ENCODE data around the gene MED29.

DNA sequence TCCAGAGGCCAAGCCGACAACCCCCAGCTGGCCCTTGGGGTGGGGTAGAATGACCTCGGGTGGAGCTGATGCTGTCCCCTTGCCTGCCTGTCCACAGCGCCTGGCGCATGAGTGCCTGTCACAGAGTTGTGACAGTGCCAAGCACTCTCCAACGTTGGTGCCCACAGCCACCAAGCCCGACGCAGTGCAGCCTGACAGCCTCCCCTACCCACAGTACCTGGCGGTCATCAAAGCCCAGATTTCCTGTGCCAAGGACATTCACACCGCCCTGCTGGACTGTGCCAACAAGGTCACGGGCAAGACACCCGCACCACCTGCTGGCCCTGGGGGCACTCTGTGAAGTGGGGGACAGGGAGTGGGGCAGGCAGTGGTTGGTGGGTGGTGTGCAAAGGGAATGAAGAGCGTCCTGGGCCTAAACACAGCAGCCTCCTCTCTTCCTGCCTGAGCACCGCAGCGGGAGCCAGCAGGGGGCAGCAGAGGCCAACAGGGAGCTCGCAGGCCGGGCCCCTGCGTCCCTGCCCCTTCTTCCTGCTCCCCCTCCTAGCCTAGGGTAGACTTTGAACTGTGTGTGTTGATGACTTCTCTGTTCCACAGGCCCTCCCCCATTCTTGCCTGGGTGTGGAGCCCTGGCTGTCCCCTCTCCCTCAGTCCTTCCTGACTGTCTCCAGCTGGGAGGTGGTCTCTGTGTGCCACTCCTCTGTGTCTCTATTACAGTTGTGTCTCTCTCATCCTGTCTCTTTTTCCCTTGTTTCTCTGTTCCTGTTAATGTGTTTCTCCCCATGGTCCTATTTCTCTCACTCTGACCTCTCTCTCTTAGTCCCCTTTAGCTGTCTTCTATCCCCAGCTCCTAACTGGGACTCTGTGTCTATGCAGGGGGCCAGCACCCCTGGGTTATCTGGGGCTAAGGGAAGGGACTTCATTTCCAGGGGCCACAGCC lies 6.5 kb downstream of the MED29 start:
- TF ChIP-seq POLR2AphosphoS5 (IDR thresholded peaks at IDR 0.05; ENCODE audit: low read depth, low read length) (no peak), SIN3A (IDR thresholded peaks at IDR 0.05; ENCODE audit: borderline replicate concordance, insufficient read depth, low read length) (no peak)
- TF ChIP-seq, protein P1, sequence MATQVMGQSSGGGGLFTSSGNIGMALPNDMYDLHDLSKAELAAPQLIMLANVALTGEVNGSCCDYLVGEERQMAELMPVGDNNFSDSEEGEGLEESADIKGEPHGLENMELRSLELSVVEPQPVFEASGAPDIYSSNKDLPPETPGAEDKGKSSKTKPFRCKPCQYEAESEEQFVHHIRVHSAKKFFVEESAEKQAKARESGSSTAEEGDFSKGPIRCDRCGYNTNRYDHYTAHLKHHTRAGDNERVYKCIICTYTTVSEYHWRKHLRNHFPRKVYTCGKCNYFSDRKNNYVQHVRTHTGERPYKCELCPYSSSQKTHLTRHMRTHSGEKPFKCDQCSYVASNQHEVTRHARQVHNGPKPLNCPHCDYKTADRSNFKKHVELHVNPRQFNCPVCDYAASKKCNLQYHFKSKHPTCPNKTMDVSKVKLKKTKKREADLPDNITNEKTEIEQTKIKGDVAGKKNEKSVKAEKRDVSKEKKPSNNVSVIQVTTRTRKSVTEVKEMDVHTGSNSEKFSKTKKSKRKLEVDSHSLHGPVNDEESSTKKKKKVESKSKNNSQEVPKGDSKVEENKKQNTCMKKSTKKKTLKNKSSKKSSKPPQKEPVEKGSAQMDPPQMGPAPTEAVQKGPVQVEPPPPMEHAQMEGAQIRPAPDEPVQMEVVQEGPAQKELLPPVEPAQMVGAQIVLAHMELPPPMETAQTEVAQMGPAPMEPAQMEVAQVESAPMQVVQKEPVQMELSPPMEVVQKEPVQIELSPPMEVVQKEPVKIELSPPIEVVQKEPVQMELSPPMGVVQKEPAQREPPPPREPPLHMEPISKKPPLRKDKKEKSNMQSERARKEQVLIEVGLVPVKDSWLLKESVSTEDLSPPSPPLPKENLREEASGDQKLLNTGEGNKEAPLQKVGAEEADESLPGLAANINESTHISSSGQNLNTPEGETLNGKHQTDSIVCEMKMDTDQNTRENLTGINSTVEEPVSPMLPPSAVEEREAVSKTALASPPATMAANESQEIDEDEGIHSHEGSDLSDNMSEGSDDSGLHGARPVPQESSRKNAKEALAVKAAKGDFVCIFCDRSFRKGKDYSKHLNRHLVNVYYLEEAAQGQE (IDR thresholded peaks at IDR 0.05; ENCODE audit: insufficient read depth in 1 of 2, low read depth in 2 of 2, low read length in 2 of 2): no peak
